GM21576 (cell line): ENCODE results near the gene RASSF8.

ENCODE experiments used
- ATAC-seq: cut with Tn5 transposase; IDR thresholded peaks from one replicate; pipeline ENCODE4 v1.9.1; 2021; ENCODE audit warnings: mild to moderate bottlenecking, moderate library complexity; ENCODE audit not compliant: unreplicated experiment

RASSF8 gene

GRCh38 chr12:26027401-26027800, 68.9 kb downstream of the RASSF8 start:
- no peak for ATAC-seq

DNA sequence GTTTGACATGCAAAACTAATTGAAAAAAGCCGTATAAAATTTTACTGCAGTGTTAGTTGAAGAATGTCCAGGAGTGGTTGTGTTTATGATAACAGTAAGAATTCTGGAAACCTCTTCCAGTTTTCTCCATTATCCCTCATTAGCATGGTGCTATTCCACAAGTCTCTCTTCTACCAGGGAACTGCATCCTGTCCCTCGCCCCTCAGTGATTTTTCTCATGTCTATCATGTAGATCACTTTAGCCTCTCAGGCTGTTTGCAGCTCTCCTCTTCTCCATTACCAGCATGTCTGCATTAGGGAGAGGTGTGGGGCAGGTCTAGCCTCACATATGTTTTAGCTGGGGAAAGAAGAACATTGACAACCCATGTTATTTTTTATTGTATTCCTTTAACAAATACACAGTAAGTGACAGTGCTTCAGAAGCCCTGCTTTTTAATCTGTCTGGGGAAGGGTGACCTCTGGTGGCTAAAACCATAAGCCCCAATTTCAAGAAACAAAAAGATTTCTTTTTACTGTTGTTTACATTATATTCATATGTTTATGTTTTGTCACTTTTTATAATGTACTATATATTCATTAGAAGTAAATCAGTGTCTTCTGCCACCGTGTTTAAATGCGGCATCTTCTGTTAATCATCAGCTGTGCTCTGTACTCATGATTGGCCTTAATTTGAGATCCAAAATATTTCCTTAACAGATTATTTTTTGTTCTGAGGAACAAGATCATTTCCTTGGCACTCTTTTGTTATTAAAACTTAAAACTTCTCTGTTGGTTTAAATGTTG, 70.7 kb downstream of the RASSF8 start:
- ATAC-seq: no peak

GRCh38 chr12:26029736-26030022, 71.2 kb downstream of the RASSF8 start:
- no peak for ATAC-seq

- no peak for ATAC-seq
These were observed 71.9 kb downstream of the RASSF8 start for GRCh38 chr12:26030371-26030770.

DNA sequence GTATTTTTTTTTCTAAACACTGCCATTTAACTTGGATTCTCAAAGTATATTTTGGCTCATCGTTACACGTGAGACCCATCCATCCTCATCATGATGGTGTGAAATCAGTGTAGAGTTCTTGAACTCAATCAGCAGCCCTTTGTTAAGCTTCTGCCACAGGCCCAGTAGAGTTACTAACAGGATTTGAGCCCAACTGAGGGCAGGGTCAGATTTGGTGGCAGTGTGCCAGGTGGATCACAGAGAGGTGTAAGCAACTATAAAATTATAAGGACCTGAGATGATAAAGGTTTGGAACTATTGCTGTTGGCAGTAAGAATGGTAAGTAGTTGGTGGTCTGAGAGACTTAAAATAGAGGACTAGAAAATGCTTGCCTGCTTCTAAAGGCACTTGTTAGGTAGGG, 72.8 kb downstream of the RASSF8 start:
- ATAC-seq: no peak

DNA sequence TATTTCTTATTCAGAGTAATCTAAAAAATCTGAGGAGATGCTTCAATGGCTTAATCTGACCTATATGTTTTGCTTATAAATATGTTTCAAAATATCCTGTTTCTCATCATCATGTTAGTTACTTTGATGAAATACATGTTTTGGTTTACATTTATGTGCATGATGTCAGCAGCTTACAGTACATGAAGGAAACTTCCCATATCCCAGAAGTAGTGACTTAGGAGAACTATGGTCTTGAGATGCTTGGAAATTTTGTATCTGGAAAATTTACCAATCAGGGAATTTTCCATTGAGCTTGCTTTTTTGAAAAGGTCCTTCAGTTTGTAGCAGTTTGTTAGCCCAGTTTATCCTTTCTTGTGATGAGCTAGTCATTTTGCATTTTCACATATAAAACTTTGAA, 73.3 kb downstream of the RASSF8 start:
- ATAC-seq: no peak

DNA sequence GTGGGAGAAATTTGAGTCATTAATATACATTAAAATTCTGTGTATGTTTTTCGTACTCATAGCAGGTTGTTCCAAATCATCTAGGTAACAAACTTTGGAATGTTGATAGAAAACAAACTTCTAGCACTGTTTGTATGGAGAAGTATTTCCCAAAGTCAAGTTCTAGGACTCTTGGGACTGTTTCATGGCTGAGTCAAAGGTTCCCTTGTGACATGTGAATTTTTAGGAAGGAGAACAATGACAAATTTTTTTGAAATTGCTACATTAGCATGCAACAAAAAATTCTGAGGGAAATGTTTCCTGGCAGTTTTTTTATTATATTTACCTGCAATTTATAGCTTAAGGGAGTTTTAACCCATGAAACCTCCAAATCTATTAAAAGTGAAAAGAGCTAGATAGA, 73.8 kb downstream of the RASSF8 start:
- ATAC-seq: no peak

- ATAC-seq: no peak
These were observed 74.3 kb downstream of the RASSF8 start for GRCh38 chr12:26032719-26033241.

- no peak for ATAC-seq
These were observed 76.1 kb downstream of the RASSF8 start for GRCh38 chr12:26034371-26035142.

DNA sequence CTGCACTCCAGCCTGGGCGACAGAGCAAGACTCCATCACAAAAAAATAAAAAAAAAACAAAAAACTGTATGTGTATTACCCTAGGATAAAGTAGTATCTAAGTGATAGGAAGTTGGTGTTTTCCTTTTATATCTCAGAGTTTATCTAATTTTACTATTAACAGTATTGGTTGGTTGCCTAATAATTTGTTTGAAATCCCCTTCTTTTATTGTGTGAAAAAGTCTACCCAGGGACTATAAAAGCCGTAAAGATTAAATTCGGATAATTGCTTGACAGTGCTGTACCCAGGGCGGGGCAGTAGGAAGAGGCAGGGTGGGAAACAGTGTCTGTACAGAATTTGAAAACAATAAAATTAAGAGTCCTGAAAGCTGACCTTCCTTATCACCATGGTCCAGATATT, 78.4 kb downstream of the RASSF8 start:
- no peak for ATAC-seq

- no peak for ATAC-seq
These were observed 79.2 kb downstream of the RASSF8 start for GRCh38 chr12:26037615-26038220.

GRCh38 chr12:26042645-26043044, 84.2 kb downstream of the RASSF8 start:
- no peak for ATAC-seq

DNA sequence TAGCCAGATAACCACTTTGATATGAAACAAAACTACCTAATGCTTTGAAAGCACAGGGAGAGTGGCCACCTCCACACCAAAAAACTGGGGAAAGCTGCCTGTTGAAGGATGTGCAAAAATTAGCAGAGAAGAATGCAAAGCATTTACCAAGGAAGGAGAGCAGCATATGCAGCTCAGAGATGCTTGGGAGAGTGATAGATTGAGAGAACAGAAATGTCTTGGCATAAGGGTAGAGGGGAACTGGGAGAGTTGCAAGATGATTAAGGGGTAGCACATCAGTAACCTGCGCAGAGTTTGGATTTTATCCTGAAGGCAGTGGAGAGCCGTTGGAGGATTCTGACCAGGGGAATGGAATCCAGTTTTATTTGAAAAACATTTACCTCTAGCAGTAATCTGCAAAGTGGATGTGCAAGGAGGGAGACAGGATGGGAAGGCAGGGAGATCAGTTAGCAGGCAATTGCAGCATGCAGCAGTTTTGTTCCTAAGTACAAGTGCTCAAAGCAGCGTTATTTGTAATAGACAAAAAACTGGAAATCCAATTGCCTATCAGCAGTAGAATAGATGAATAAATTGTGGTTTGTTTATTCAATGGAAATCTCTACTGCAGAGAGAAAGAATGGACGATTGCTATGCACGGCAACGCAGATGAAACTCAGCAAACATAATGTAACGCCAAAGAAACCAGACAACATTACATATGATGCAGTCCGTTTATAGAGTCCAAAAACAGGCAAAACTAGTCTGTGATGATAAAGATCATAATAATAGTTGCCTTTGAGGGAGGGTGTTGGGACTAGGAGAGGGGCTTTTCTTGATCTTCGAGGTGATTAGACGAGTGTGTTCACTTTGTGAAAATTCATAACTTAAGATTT, 84.9 kb downstream of the RASSF8 start:
- ATAC-seq: no peak

DNA sequence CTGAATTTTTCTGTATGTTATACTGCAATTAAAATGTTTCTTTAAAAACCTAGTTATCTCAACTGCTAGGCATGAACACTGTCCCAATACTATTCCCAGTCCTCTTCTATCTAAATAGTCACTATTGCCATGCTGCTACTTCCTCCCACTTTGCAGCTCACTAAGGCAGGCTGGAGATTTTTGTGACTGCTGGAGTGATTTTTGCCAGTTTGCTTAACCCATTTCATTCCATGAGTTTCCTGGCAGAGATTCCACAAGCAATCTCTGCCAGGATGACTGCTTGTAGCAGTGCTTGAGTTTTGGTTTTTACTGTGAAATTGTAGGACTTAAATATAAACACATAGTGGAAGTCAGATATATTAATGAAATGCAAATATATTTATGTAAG, 85.5 kb downstream of the RASSF8 start:
- no peak for ATAC-seq

- ATAC-seq: no peak
These were observed 86.1 kb downstream of the RASSF8 start for GRCh38 chr12:26044592-26044991.

DNA sequence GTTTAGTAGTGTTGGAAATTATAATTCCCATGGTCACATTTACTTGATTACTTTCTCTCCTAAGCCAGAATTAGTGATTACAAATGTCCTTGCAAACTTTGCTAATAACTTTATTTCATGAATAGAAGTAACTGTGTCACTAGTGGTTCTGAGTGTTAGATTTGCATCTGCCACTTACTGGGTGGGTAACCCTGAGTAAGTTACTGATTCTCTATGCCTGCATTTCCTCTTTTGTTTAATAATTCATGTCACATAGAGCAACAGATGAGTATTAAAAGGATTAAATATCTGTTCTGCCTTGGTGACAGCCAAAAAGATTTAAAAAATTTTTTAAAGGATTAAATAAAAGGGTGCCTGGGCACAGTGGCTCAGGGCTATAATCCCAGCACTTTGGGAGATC, 87.7 kb downstream of the RASSF8 start:
- ATAC-seq: no peak

DNA sequence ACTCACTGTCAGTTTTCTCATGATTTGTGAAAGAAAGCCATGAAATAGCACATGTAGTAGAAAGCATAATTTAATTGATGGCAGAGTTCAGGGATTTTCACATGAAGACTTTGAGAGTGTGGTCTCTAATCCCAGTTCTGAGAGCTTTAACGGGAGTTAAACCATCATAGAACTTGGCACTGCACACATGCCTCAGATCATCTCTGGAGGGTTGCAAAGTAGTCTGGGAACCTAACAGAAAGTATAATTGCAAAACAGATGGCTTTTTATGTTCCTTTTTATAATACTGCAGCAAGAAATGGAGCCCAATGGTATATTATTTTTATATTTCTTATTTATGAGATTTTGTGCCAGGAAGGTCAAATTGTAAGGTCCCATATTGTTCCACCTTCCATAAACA, 88.4 kb downstream of the RASSF8 start:
- no peak for ATAC-seq

DNA sequence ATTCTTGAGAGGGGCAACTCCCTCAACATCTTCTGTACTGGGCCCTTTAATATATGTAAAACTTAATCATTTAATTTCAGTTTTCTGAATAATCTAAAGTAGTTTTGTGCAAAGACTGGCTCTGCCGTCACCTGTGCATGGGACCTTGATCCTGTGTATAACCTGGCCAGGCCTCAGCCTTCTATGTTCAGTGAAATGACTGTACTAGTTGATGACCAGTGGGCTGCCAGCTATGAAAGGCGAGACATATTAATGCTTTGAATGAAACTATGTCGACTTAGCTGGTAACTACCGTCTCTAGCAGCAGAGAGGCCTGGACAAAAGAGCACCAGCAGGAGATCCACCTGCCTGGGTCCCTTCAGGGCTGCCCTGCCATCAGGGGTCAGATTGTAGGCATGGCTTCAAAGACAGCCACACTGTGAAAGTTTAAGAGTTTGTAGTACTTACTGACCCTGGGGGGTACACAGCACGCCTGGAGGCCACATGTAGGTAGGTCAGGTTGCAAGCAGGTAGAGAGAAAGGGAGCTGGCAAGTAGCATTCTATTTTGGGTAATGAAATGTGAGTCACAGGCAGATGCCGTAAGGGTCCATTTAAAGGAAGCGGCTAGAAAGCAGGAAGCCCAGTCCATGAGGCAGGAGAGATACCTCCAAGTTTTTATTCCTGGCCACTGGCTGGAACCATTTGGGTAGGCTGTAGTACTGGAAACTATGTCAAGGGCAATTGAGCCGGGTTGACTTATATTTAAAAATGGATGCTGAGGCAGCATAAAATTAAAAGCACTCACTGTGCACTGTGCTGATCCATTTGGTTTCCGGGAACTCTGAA, 89.1 kb downstream of the RASSF8 start:
- no peak for ATAC-seq

DNA sequence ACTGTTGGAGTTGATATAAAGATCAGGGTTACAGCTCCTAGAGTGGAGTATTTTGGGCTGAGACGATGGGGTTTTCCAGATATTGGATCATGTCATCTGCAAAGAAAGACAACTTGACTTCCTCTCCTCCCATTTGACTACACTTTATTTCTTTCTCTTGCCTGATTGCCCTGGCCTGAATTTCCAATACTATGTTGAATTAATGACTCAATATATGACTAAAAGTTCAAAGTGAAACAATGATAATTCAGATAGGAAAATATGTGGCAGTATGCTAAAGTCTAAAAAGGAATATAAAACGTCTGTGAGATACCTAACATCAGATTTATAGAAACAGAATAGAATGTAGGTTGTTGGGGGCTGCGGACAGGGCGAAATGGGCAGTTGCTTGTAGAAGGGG, 94.2 kb downstream of the RASSF8 start:
- no peak for ATAC-seq

DNA sequence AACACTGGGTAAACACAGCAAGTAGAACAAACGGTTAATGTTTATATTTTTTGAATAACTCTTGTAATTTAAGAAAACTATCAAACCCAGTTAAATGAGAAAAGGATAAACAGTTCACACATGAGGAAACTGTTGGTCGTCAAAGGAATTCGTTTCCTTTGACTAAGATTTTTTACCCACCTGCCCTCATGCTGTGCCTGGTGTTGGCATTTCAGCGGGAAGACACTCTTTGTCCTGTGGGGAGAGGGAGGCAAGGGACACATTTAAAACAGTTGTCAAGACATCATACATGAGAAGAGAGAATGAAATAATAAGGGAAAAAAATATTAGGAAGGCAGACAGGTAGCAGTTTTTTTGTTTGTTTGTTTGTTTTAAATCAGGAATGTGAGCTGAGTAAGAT, 95.9 kb downstream of the RASSF8 start:
- no peak for ATAC-seq
